Measurements from ENCODE around the gene ZDHHC4.

ZDHHC4 gene

DNA sequence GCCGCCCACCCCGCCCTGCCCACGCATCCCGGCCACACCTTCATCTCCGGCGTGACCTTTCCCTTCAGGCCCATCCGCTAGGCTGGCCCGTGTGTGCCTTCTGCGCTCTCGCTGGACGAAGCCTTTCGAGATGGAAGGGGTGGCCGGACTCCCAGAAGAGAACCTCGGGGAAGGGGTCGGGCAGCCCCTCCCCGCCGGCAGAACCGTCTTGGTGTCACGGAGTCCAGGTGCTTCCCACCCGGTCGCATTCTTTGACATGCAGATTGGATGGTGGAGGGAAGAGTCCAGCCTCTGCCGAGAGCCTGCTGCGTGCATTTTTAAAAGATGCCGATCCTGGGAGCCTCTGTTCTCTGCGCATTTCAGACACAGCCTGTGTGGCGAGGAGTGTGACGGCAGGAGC is 30.8 kb downstream of the ZDHHC4 start:
- no peak for DNase-seq

- DNase-seq, result no peak
Observed at GRCh38 chr7:6608794-6609193, 31.5 kb downstream of the ZDHHC4 start.

DNA sequence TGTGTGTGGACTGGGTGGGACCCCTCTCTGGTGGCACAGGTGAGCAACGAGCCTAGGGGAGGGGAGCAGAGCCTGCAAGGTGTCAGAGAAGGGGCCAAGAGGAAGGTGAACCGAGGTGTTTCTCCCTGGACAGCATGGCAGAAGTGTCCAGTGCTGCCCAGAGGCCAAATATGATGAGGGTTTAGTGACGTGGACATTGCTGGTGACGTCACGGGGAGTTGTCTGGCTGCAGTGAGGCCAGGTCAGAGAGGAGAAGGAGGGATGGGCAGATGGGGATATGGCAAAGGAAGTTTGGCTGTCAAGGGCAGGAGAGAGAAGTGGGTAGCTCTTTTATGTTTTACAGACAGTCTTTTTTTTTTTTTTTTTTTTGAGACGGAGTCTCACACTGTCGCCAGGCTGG is 35.6 kb downstream of the ZDHHC4 start:
- DNase-seq, result no peak

GRCh38 chr7:6613706-6614105 is 36.5 kb downstream of the ZDHHC4 start:
- no peak for DNase-seq

- DNase-seq, result no peak
Observed at GRCh38 chr7:6614953-6615722, 37.9 kb downstream of the ZDHHC4 start, which contains the start of gene ZNF853. Gene ZNF853, plus strand, starts transcription at chr7:6615610. Its CDS starts 565 bp downstream, at chr7:6616175.

GRCh38 chr7:6615723-6616555 is 38.7 kb downstream of the ZDHHC4 start:
- DNase-seq, result no peak

- no peak for DNase-seq
Observed at GRCh38 chr7:6616854-6617643, 39.8 kb downstream of the ZDHHC4 start.

DNA sequence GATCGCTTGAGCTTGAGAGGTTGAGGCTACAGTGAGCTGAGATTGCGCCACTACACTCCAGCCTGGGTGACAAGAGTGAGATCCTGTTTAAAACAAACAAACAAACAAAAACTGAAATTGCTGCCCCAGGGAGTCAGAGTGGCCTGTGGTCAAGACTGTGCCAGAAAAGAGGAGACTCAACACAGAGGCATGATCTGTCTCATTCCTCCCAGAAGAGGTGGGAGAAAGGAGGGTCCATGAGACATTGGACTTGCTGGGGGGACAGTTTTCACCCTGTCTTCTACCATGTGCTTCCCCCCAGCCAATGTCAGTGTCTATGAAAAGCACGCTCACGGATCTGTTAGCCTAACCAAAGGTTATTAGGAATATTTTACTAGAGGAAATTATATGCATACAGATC is 41.4 kb downstream of the ZDHHC4 start:
- no peak for DNase-seq

GRCh38 chr7:6619961-6620360 is 42.7 kb downstream of the ZDHHC4 start:
- DNase-seq, result no peak

DNA sequence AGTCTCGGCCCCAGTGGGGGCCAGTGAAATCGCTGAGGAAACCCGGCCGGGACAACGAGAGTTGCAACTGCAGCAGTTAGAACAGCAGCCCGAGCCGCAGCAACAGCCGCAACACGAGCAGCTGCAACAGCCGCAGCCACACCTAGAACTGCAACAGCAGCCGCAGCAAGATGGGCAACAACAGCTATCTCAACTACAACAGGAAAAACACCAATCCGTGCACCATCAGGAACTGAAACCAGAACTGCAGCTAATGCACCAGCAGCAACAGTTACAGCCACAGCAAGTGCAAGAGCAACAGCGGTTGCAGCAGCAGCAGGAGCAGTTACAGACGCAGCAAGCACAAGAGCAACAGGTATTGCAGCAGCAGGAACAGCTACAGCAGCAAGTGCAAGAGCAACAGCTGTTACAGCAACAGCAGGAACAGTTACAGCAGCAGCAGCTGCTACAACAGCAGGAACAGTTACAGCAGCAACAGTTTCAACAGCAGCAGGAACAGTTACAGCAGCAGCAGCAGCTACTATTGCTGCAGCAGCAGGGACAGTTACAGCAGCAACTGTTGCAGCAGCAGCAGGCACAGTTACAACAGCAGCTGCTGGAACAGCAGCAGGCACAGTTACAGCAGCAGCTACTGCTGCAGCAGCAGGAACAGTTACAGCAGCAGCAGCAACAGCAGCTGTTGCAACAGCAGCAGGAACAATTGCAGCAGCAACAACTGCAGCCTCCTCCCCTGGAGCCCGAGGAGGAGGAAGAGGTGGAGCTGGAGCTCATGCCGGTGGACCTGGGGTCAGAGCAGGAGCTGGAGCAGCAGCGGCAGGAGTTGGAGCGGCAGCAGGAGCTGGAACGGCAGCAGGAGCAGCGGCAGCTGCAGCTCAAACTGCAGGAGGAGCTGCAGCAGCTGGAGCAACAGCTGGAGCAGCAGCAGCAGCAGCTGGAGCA is 44.2 kb downstream of the ZDHHC4 start:
- no peak for DNase-seq

DNA sequence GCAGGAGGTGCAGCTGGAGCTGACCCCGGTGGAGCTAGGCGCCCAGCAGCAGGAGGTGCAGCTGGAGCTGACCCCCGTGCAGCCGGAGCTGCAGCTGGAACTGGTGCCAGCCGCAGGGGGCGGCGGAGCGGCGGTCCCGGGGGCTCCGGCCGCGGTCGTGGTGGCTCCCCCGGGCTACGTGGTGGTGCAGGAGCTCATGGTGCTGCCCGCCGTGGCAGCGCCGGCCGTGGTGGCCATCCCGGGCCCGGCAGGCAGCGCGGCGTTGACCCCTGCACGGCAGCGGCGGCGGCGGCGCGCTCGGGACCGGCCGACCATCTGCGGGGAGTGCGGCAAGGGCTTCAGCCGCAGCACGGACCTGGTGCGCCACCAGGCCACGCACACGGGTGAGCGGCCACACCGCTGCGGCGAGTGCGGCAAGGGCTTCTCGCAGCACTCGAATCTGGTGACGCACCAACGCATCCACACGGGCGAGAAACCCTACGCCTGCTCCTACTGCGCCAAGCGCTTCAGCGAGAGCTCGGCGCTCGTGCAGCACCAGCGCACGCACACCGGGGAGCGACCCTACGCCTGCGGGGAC is 45.0 kb downstream of the ZDHHC4 start:
- DNase-seq, result no peak

- DNase-seq, result no peak
Observed at GRCh38 chr7:6623589-6624245, 46.5 kb downstream of the ZDHHC4 start.

GRCh38 chr7:6624246-6624611 is 47.0 kb downstream of the ZDHHC4 start:
- DNase-seq, result no peak

- no peak for DNase-seq
Observed at GRCh38 chr7:6628045-6628444, 50.8 kb downstream of the ZDHHC4 start.

DNA sequence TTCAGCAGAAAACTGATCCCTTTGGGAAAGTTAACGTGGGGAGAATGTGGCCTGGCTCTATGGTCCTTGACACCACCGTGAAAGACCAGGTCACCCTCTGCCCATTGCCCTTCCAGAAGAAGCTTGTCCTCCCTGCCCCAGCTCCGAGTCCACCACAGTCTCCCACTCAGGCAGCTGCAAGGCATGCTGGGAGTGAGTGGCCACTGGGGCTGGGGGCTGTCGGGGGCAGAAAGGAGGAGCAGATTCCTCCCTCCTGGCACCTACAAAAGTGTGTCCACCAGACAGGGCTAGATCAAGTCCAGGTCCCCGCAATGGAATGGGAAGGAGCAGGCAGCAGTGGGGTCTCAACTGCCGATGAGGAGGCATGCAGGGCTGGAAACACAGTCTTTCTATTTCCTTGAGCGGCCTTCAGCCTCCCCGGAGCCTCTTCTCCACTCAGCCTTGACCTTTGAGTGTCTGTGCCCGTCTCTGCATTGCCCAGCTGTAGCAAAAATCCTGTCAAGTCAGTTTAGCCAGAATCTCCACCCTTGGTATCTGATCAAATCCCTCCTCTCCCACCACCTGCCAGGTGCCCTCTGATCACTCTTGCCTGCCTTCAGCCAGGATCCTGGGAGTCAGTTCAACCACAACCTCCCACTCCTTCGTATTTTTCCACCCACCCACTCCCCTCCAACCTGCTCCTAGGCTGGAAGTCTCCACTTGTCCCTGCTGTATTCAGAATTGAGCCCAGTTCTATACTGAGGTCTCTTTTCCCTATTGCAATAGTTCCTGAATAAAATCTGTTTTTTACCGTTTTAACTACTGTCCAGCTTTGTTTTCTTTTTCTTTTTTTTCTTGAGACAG is 53.0 kb downstream of the ZDHHC4 start:
- DNase-seq, result no peak

DNA sequence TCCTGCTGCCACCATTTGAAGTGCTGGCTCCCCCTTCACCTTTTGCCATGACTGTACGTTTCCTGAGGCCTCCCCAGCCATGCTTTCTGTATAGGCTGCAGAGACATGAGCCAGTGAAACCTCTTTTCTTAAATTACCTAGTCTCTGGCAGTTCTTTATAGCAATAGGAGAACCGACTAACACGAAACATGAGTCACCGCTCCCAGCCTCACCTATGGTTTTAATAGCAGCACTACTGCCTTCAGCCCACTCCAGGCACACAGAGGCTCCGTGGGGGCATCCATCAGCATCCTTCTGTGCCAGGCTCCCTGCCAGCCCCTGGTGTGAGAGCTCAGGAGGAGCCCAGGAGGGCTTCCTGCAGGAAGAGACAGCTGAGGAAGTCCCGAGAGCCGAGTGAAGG is 54.4 kb downstream of the ZDHHC4 start:
- DNase-seq, result no peak

DNA sequence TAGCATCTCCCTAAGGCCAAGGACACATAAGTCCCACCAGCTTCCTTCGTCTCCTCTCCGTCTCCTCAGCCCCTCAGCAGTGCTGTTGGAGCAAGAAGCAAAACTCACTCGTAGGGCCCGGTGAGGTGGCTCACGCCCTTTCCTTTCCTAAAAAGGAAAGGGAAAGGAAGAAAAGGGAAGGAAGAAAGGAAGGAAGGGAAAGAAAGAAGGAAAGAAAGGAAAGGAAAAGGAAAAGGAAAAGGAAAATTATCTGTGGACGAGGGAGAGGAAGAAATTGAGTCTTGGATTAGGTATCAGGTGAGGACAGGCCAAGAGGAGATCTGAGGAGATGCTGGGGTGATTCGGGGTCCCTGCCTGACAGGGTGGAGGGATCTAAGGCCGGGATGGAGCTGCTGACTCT is 56.8 kb downstream of the ZDHHC4 start:
- DNase-seq, result no peak

DNA sequence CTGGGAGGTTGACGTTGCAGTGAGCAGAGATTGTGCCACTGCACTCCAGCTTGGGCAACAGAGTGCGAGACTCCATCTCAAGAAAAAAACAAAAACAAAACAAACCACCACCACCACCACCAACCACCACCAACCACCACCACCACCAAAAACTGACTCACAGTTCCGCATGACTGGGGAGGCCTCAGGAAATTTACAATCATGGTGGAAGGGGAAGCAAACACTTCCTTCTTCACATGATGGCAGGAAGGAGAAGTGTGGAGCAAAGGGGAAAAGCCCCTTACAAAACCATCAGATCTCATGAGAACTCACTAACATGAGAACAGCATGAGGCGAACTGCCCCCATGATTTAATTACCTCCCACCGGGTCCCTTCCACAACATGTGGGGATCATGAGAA is 57.7 kb downstream of the ZDHHC4 start:
- DNase-seq, result peak; percentile 81

GRCh38 chr7:6636741-6637543 is 59.7 kb downstream of the ZDHHC4 start, which contains the start of gene ZNF316:
Gene ZNF316, plus strand, starts transcription at chr7:6637318. Its CDS starts 5,092 bp downstream, at chr7:6642410.
- DNase-seq, result peak; percentile 24

All from GF-D8 (cell line).